Activated CD8-positive, alpha-beta memory T cell treated with anti-CD3 and anti-CD28 coated beads, Interleukin-2, amount 50 U/mL, for 1 hour (primary cell): Measurements from ENCODE around the gene POLL.

Experiments used
- DNase-seq: peaks from one replicate; pipeline ENCODE4 v3.0.0-alpha.2; 2020; ENCODE audit errors: extremely low read depth

Gene POLL

GRCh38 chr10:101573885-101574753, 13.9 kb downstream of the POLL start:
- no peak for DNase-seq

GRCh38 chr10:101572785-101573184, 15.3 kb downstream of the POLL start:
- no peak for DNase-seq

GRCh38 chr10:101572126-101572525, 15.9 kb downstream of the POLL start:
- DNase-seq = no peak

- no peak for DNase-seq
These were observed 16.7 kb downstream of the POLL start for GRCh38 chr10:101571271-101571925.

- no peak for DNase-seq
These were observed 17.4 kb downstream of the POLL start for GRCh38 chr10:101570428-101571270.

GRCh38 chr10:101569622-101570427, 18.2 kb downstream of the POLL start:
- peak; percentile 39 for DNase-seq

- no peak for DNase-seq
These were observed 18.8 kb downstream of the POLL start for GRCh38 chr10:101569323-101569621.

- no peak for DNase-seq
These were observed 19.9 kb downstream of the POLL start for GRCh38 chr10:101568054-101568745.

- no peak for DNase-seq
These were observed 20.7 kb downstream of the POLL start for GRCh38 chr10:101567165-101568006.

- no peak for DNase-seq
These were observed 21.5 kb downstream of the POLL start for GRCh38 chr10:101566333-101567164.

GRCh38 chr10:101565936-101566332, 22.1 kb downstream of the POLL start:
- DNase-seq = no peak

- DNase-seq = no peak
These were observed 22.6 kb downstream of the POLL start for GRCh38 chr10:101565370-101565900.

GRCh38 chr10:101564490-101564991, 23.5 kb downstream of the POLL start:
- DNase-seq = no peak

GRCh38 chr10:101563497-101564040, 24.5 kb downstream of the POLL start:
- no peak for DNase-seq

- no peak for DNase-seq
These were observed 25.1 kb downstream of the POLL start for GRCh38 chr10:101563007-101563406.

GRCh38 chr10:101562231-101562630, 25.8 kb downstream of the POLL start:
- DNase-seq = no peak

GRCh38 chr10:101561068-101561915, 26.8 kb downstream of the POLL start:
- no peak for DNase-seq
